Stimulated activated naive B cell treated with anti-CD40 and anti-IgM and Interleukin-4, amounts not matched to agents 10 μg/mL and 1 μg/mL and 100 μg/mL, for 72 hours (primary cell): ENCODE measurements around the gene JCHAIN.
"Not testable (repeated sequence)": the region's sequence is repeated elsewhere in the genome, so short reads cannot be mapped to it uniquely, and the experiment has no call there.

ENCODE experiments used
- ATAC-seq, 2 donors: fragments of 150-1000 bp; cut with Tn5 transposase; replicated peaks; 2 replicates each; pipeline ENCODE4 v1.10.0; 2021; ENCODE audit warnings: moderate library complexity in 1 of 2
- DNase-seq: peaks from one replicate; pipeline ENCODE4 v3.0.0; 2021
- H3K27ac Mint-ChIP-seq: one replicate; pipeline ENCODE4 v1.8.0; 2022; ENCODE audit warnings: mild to moderate bottlenecking, mixed read lengths
- H3K27me3 Mint-ChIP-seq, 2 donors: one replicate each; pipeline ENCODE4 v1.8.0; 2022; ENCODE audit warnings: mixed read lengths in 2 of 2
- H3K36me3 Mint-ChIP-seq, 2 donors: one replicate each; pipeline ENCODE4 v1.8.0; 2022; ENCODE audit warnings: mixed read lengths in 2 of 2, mild to moderate bottlenecking in 1 of 2
- H3K4me1 Mint-ChIP-seq, 2 donors: one replicate each; pipeline ENCODE4 v1.8.0; 2022; ENCODE audit warnings: mixed read lengths in 2 of 2, mild to moderate bottlenecking in 1 of 2
- H3K4me3 Mint-ChIP-seq, 2 donors: one replicate each; pipeline ENCODE4 v1.8.0; 2022; ENCODE audit warnings: mild to moderate bottlenecking in 2 of 2, mixed read lengths in 2 of 2, moderate library complexity in 1 of 2
- H3K9me3 Mint-ChIP-seq, 2 donors: one replicate each; pipeline ENCODE4 v1.8.0; 2022; ENCODE audit warnings: mixed read lengths in 2 of 2, mild to moderate bottlenecking in 1 of 2

JCHAIN gene

DNA sequence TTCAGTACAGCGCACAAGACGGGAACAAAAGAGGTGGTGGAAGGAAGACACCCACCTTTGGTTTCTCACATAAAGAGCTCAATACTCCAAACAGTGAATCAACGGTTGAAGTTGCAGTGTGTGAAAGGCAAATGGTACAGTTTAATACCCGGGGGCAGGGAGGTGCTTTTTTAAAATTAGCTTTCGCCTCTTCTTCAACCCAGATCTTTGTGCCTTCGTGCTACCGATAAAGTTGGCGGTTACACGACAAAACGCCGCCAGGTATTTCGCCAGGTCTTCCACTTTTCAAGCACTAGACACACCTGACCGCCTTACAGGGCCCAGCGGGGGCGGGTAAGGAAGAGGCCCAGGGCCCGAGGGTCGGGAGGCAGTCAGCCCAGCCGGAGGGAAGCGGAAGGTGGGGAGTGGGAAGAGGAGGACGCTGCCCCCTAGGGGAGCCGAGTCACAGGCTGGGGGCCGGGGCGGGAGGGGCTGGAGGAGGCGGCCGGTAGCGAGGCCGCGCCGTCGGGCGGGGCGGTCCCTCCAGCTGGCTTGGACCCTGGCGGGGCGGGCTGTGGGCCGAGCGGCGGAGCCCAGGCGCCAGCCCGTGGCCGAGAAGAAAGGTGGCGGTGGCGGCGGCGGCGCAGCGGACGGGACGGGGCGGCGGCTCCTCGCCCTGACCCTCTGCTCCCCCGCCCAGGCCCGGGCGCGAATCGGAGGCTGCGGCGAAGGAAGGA is 38.1 kb upstream of the JCHAIN start:
- H3K27ac Mint-ChIP-seq: peak overlapping the region; percentile 97
- DNase-seq: peak; percentile 64
- H3K4me3 Mint-ChIP-seq: peak overlapping the region; percentile 87 to 97
- peak; percentile 67 to 73 for ATAC-seq
- H3K27me3 Mint-ChIP-seq: no peaks in the 10 kb centered on the region
- H3K4me1 Mint-ChIP-seq: peaks cover 17 to 23% of the 10 kb centered on the region in 2 donors
- peaks cover 1 to 6% of the 10 kb centered on the region in 2 donors for H3K36me3 Mint-ChIP-seq
- H3K9me3 Mint-ChIP-seq: no peaks in the 10 kb centered on the region

DNA sequence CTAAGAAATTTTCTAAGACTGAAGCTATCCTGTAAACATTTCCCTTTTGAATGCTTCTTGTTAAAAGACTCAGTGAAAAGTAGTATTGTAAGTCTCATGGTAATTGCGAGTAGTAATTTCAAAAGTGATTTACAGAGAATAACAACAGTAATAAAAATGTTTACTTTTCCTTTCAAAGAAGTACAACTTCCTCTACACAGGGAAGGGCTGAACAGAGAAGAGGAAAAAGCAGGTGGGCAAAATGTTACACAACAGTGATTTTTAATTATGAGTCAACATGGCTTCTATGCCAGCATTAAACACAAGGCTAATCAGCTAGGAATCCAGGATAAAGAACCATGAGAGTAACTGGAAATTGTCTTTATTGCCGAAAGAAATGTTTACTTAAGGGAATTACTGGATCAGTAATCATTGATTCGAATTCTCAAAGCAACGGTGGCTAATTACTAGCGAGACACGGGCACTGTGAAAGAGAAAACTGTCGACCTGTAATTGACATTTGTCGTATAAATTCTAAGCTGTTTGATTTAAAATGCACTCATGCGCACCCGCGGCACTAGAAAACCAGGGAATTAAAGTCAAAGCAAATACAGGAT is 37.4 kb upstream of the JCHAIN start:
- H3K36me3 Mint-ChIP-seq: peaks cover 0 to 4% of the 10 kb centered on the region in 2 donors
- H3K9me3 Mint-ChIP-seq: no peaks in the 10 kb centered on the region
- H3K27me3 Mint-ChIP-seq: no peaks in the 10 kb centered on the region
- no peak for DNase-seq
- peaks cover 15 to 20% of the 10 kb centered on the region in 2 donors for H3K4me1 Mint-ChIP-seq
- H3K4me3 Mint-ChIP-seq: peak overlapping the region; percentile 87 to 97
- peak in 1 of 2 donors; percentile 8 for ATAC-seq
- peak overlapping the region; percentile 97 for H3K27ac Mint-ChIP-seq

DNA sequence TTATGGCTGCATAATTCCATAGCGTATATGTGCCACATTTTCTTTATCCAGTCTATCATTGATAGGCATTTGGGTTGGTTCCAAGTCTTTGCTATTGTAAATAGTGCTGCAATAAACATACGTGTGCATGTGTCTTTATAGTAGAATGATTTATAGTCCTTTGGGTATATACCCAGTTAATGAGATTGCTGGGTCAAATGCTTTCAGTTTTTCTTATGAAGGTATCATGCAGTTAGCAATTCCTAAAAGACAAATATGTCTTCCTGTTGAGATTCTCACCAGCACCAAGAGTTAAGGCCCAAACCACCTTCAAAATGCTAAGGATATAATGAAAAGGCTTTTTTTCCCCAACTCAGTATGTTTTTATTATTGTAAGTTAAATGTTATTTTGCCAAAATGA is 36.3 kb upstream of the JCHAIN start:
- peaks cover 15 to 20% of the 10 kb centered on the region in 2 donors for H3K4me1 Mint-ChIP-seq
- H3K36me3 Mint-ChIP-seq, H3K4me3 Mint-ChIP-seq, DNase-seq, H3K27ac Mint-ChIP-seq, ATAC-seq, H3K9me3 Mint-ChIP-seq, H3K27me3 Mint-ChIP-seq: not testable (repeated sequence)

DNA sequence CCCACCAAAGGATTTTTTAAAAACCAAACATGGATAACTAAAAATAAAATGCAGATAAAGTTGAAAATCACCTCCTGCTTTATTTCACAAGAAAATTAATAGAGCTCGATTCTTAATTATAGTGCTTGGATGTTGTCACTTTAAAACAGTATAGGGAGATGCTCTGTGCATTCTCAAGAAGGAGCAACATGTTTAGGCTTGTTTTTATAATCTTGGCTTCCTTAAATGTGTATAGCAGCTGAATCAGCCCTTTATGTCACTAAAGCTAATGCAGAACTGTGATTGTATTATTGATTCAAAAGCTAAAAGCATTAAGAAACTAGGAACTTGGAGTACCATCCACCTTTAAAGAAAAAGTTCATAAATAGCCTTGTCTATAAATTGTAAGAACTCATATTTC is 35.0 kb upstream of the JCHAIN start:
- Mint-ChIP-seq H3K27me3 (no peaks in the 10 kb centered on the region), H3K9me3 (no peaks in the 10 kb centered on the region), H3K4me1 (peaks cover 11 to 16% of the 10 kb centered on the region in 2 donors), H3K4me3 (no peak overlapping the region), H3K36me3 (peaks cover 3 to 4% of the 10 kb centered on the region in 2 donors), H3K27ac (no peak overlapping the region)
- no peak for ATAC-seq
- no peak for DNase-seq

DNA sequence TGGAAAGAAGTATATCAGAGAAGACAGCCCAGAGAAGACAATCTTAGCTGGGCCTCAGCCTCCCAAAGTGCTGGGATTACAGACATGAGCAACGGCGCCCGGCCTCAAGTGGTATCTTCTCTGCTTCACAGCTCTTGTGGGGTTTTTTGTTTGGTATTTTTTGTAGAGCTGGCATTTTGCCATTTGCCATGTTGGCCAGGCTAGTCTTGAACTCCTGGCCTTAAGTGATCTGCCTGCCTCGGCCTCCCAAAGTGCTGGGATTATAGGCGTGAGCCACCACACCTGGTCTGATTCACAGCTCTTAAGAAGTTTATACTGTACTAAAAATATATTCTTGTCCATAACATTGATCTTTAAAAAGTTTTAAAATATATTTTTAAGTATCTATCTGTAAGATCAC is 34.4 kb upstream of the JCHAIN start:
- Mint-ChIP-seq H3K27me3 (no peaks in the 10 kb centered on the region), H3K4me1 (peaks cover 11 to 12% of the 10 kb centered on the region in 2 donors), H3K27ac (no peak overlapping the region), H3K9me3 (no peaks in the 10 kb centered on the region), H3K36me3 (peaks cover 2 to 3% of the 10 kb centered on the region in 2 donors), H3K4me3 (no peak overlapping the region)
- DNase-seq (no peak), ATAC-seq (no peak)

DNA sequence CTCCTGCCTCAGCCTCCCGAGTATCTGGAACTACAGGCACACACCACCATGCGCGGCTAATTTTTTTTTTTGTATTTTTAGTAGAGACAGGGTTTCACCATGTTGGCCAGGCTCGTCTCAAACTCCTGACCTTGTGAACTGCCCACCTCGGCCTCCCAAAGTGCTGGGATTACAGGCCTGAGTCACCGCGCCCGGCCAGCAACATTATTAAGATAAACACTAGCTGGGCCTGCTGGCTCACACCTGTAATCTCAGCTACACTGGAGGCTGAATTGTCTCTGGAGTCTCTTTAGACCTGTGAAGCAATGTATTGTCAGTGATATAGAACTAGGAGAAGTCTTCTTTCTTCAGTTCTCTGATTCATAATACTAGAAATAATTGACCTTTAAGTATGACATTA is 32.1 kb upstream of the JCHAIN start:
- H3K4me1 Mint-ChIP-seq, H3K9me3 Mint-ChIP-seq, H3K4me3 Mint-ChIP-seq, H3K36me3 Mint-ChIP-seq, ATAC-seq, DNase-seq, H3K27me3 Mint-ChIP-seq, H3K27ac Mint-ChIP-seq: not testable (repeated sequence)

DNA sequence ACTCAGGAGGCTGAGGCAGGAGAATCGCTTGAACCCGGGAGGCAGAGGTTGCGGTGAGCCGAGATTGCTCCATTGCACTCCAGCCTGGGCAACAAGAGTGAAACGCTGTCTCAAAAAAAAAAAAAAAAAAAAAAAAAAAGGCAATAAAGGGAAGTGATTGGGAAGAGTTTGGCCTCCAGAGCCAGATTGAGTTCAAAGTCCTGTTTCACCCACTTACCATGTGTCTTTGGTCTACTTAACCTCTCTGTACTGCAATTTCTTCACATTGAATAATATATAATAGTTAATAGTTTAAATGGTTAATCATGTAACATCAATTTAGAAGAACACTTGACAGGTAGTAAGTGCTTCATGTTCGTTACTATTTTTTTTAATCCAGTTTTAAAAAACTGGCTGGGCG is 28.3 kb upstream of the JCHAIN start:
- H3K27ac Mint-ChIP-seq, H3K9me3 Mint-ChIP-seq, ATAC-seq, H3K27me3 Mint-ChIP-seq, DNase-seq, H3K4me3 Mint-ChIP-seq: not testable (repeated sequence)
- Mint-ChIP-seq H3K36me3 (peaks cover 14 to 17% of the 10 kb centered on the region in 2 donors), H3K4me1 (peaks cover 9 to 17% of the 10 kb centered on the region in 2 donors)

DNA sequence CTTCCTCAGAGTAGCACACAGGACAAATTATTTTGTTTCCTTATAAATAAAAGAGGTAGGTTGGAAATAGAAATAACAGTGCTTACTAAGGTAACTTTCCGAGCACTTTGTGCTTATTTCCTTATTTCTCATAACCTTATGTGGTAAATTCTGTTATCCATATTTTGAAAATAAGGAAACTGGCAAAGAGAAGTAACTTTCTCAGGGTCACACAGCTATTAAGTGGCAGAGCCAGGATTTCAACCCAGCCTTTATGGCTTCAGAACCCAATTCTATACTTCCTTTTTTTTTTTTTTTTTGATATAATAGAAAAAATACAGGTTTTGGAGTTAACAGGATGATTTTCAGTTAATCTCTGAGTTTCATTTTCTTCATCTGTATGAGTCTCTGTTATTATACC is 25.4 kb upstream of the JCHAIN start:
- peaks cover 20 to 39% of the 10 kb centered on the region in 2 donors for H3K4me1 Mint-ChIP-seq
- H3K36me3 Mint-ChIP-seq: peaks cover 21 to 30% of the 10 kb centered on the region in 2 donors
- no peak for ATAC-seq
- no peak for DNase-seq
- H3K27me3 Mint-ChIP-seq: no peaks in the 10 kb centered on the region
- peak overlapping the region; percentile 23 to 43 for H3K4me3 Mint-ChIP-seq
- H3K9me3 Mint-ChIP-seq: no peaks in the 10 kb centered on the region
- peak overlapping the region; percentile 51 for H3K27ac Mint-ChIP-seq

DNA sequence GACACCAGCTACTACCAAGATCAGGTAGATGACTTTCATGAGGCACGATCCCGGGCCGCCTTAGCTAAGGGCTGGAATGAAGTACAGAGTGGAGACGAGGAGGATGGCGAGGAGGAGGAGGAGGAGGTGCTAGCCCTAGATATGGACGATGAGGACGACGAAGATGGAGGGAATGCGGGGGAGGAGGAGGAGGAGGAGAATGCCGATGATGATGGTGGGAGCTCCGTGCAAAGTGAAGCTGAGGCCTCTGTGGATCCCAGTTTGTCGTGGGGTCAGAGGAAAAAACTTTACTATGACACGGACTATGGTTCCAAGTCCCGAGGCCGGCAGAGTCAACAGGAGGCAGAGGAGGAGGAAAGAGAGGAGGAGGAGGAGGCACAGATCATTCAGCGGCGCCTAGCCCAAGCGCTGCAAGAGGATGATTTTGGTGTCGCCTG is 22.5 kb upstream of the JCHAIN start:
- H3K36me3 Mint-ChIP-seq: peaks cover 20 to 30% of the 10 kb centered on the region in 2 donors
- ATAC-seq (peak in 1 of 2 donors; percentile 5), DNase-seq (no peak)

DNA sequence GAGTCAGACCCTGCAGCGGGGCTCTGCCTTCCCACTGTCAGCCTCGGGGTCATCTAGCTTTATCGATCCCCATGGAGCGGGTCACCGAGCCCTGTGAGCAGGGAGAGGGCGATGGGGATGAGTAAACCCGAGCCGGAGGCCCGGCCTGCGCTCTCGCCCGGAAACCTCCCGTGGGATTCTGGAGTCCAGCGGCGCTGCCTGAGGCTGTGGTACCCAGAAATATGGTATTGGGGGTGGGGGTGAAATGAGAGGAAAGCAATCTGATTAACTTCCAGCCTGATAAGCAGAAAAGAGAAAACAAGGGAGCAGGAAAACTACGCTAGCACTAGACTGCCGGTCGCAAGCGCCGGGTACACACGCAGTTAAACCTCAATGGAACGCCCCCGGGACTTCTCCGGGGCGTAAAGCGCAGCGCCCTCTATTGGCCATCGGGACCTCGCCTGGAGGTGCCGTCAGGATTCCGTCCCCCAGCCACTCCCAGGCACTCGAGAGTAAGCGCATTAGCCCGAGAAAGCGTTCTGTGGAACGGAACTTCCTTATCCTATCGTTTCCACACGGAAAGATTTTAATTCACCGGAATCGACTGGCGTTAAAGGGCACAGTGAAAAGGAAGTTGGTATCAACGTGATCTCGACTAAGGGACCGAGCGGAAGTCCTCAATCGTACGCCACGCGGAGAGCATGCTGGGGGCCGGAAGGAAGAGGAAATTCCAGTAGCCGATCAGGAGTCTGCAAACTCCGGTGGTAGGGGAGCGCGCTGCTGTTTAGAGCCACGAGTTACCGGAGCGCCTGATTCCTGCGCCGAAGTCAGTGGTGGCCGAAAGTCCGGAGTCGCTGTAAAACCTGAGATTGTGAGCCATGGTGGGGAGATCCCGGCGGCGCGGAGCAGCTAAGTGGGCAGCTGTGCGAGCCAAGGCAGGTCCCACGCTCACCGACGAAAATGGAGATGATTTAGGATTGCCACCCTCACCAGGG is 21.8 kb upstream of the JCHAIN start, which contains the start of gene UTP3:
TSS of gene UTP3 (plus strand) at position 712 of the 974 bp plus-strand sequence. CDS start at position 858, 146 bp downstream.
- Mint-ChIP-seq H3K4me3 (peak within 1 kb of the TSS; percentile 97 to 98), H3K36me3 (peaks cover 19 to 30% of the 10 kb centered on the region in 2 donors), H3K27ac (peak within 1 kb of the TSS; percentile 100), H3K9me3 (no peaks in the 10 kb centered on the region), H3K27me3 (no peaks in the 10 kb centered on the region), H3K4me1 (peaks cover 20 to 39% of the 10 kb centered on the region in 2 donors)
- ATAC-seq (peak; percentile 93), DNase-seq (peak; percentile 96)

More for the DNA sequence above, 22.5 kb upstream of the JCHAIN start:
- Mint-ChIP-seq H3K9me3 (no peaks in the 10 kb centered on the region), H3K4me3 (peak overlapping the region; percentile 97 to 98), H3K27me3 (no peaks in the 10 kb centered on the region), H3K27ac (peak overlapping the region; percentile 100), H3K4me1 (peaks cover 20 to 39% of the 10 kb centered on the region in 2 donors)

DNA sequence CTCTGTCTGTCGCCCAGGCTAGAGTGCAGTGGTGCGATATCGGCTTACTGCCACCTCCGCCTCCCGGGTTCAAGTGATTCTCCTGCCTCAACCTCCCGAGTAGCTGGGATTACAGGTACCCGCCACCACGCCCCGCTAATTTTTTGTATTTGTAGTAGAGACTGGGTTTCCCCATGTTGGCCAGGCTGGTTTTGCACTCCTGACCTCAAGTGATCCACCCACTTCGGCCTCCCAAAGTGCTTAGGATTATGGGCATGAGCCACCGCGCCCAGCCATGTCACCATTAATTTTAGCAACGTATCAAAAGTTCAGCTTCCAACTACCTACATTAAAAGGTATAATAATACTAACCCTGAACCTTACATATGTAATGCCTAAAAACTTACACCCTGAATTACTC is 21.1 kb upstream of the JCHAIN start:
- Mint-ChIP-seq H3K27ac (peak overlapping the region; percentile 100), H3K27me3 (no peaks in the 10 kb centered on the region), H3K4me3 (peak overlapping the region; percentile 97 to 98), H3K36me3 (peaks cover 19 to 30% of the 10 kb centered on the region in 2 donors), H3K4me1 (peaks cover 20 to 39% of the 10 kb centered on the region in 2 donors), H3K9me3 (no peaks in the 10 kb centered on the region)
- ATAC-seq (peak in 1 of 2 donors; percentile 4), DNase-seq (peak; percentile 19)

DNA sequence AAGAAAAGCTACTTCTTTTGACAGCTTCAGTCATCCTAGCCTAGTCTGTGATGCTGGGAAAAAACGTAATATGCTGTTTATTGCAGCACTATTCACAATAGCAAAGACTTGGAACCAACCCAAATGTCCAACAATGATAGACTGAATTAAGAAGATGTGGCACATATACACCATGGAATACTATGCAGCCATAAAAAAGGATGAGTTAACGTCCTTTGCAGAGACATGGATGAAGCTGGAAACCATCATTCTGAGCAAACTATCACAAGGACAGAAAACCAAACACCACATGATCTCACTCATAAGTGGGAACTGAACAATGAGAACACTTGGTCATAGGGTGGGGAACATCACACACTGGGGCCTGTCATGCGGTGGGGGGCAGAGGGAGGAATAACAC is 15.8 kb upstream of the JCHAIN start:
- H3K27ac Mint-ChIP-seq, ATAC-seq, H3K27me3 Mint-ChIP-seq, H3K36me3 Mint-ChIP-seq, H3K4me3 Mint-ChIP-seq, DNase-seq, H3K9me3 Mint-ChIP-seq: not testable (repeated sequence)
- H3K4me1 Mint-ChIP-seq: peaks cover 19 to 40% of the 10 kb centered on the region in 2 donors

DNA sequence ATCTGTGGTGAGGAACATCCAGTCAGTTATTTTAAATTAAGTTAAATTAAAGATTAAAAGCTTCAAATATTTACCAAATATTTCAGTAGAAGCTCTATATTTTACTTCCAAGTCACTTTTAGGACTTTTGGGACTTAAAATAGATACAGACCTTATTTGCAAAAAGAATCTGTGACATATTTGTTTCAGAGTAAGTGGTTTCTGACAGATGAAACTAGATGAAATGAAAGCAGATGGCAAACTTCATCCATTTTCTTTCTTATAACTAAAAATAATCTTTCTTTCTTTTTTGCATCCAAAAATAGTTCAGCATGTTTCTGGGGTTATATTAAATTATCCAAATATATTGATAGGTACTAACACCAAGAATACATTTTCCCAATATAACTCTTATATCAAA is 15.4 kb upstream of the JCHAIN start:
- Mint-ChIP-seq H3K4me3 (no peak overlapping the region), H3K27ac (no peak overlapping the region), H3K9me3 (no peaks in the 10 kb centered on the region), H3K36me3 (no peaks in the 10 kb centered on the region), H3K4me1 (peaks cover 22 to 45% of the 10 kb centered on the region in 2 donors), H3K27me3 (no peaks in the 10 kb centered on the region)
- ATAC-seq (no peak), DNase-seq (no peak)

DNA sequence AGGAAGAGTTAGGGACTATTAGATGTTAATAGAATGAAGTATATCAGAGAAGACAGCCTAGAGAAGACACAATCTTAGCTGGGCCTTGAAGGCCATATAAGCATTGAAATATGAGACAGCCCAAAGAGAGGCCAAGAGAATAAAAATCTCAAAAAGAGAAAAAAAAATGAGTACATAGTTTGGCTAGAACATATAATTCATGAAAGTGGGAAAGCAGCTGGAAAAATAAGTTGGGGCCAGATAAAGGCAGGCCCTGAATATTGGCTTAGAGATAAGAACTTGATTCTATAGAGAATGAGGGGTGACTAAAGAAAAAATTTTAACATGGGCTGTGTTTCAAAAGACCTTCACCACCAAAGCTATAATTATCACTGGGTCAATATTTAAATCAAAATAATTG is 14.6 kb upstream of the JCHAIN start:
- DNase-seq (no peak), ATAC-seq (no peak)
- Mint-ChIP-seq H3K27me3 (no peaks in the 10 kb centered on the region), H3K27ac (peak overlapping the region; percentile 87), H3K9me3 (no peaks in the 10 kb centered on the region), H3K36me3 (no peaks in the 10 kb centered on the region), H3K4me3 (peak overlapping the region in 1 of 2 donors; percentile 57), H3K4me1 (peaks cover 28 to 53% of the 10 kb centered on the region in 2 donors)
